Measurements from ENCODE around the gene PACSIN1.

The PACSIN1 gene

DNA sequence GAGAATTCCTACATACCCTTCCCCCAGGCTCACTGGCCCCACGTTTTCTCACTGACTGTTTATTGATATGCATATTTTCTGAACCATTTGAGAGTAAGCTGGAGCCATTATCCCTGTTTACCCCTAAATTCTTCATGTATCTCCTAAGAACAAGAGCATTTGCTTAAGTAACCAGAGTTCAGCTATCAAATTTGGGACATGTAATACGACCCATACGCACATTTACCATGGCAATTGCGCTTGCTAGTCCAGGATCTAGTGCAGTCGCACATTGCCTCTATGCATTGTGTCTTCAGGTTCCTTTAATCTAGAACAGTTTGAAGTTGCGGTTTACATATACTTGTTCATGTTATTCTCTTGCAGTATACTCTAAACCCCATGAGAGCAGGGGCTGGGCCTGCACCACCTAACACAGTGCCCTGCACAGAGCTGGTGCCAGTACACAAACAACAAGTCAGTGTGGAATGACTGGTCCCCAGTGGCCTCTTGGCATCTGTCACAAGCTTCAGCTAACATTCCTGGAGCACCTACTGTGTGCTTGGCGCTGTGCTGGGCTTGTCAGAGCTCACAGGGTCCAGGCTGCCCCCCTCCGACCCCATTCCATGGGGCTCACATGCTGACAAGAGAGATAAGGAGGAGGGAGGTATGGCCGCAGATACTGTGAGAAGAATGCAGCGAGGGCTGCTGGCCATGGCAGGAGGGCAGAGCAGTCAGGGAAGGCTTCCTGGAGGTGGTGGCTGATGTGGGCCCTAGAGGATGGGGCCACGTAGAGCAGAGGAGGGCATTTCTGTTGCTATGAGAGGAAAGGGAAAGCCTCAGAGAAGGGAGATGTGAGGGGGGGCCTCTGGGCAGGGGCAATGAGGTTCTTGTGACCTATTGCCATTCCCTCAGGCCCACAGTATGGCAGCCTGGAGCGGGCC is 62.1 kb downstream of the PACSIN1 start:
- DNase-seq (ENCODE audit: low read depth) = no peak

DNA sequence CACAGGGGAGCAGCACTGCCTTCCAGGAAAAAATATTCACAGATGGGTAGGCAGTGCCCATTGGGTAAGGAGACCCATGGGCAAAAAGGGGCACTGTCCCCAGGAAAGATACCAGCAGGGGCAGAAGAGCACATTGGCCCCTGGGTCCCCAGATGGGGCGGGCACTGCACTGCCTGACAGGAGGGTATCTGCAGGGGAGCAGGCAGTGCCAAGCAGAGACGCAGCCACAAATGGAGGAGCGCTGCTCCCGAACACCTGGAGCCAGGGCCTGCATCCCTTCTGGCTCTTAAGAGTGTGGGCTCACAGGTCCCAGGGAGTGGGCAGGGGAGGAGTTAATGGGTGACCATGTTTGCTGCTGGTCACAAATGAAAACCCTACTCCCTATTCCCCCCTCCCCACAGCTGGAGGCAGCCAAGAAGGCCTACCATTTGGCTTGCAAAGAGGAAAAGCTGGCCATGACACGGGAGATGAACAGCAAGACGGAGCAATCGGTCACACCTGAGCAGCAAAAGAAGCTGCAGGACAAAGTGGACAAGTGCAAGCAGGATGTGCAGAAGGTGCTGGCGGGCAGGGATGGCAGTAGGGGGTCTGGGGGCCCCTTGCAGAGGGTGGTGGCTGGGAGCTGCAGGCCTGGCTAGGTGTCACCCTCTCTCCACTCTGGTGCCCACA is 63.3 kb downstream of the PACSIN1 start:
- DNase-seq (ENCODE audit: low read depth) = no peak

- DNase-seq (ENCODE audit: low read depth) = no peak
Measured at GRCh38 chr6:34529665-34530327, 63.9 kb downstream of the PACSIN1 start.

- DNase-seq (ENCODE audit: low read depth) = no peak
Measured at GRCh38 chr6:34530753-34531365, 65.0 kb downstream of the PACSIN1 start.

GRCh38 chr6:34531580-34532201 is 65.8 kb downstream of the PACSIN1 start:
- no peak for DNase-seq (ENCODE audit: low read depth)

- no peak for DNase-seq (ENCODE audit: low read depth)
Measured at GRCh38 chr6:34532230-34532629, 66.4 kb downstream of the PACSIN1 start.

DNA sequence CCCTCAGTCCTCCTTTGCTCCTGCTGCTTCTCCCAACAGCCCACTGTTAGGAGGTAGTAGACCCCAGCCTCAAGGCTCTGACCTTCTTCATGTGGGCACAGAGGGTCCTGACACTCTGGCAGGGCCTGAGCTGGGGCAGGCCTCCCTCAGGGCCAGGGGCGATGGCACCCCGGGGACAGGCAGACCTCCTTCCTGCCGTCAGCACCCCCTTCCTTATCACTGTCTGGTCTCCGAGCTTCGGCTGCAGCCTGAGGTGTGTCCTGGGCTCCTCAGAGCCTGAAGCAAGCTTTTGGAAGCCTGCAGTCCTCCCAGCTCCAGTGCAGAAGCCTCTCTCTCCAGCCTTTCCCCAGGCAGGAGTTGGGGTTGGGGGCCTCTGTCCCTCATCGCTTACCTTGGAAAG is 68.3 kb downstream of the PACSIN1 start:
- DNase-seq (ENCODE audit: low read depth) = no peak

DNA sequence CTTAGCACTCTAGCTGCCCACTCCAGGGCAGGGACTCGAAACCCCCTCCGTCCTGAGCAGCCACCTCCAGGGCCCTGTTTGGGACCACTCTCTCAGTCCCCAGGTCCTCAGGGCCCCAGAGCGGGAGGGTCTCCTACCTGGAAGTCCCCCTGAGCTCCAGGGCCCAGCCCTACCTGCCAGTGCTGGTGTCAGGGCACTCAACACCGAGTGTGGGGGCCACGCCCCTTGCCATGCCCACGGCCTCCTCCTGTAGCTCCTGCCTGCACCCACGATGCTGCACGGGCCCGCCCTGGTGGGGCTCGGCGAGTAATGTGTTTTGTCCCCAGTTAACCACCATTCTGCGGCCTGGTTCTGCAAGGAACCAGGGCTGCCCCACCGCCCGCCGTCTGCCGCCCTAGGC is 68.8 kb downstream of the PACSIN1 start:
- DNase-seq (ENCODE audit: low read depth) = no peak

DNA sequence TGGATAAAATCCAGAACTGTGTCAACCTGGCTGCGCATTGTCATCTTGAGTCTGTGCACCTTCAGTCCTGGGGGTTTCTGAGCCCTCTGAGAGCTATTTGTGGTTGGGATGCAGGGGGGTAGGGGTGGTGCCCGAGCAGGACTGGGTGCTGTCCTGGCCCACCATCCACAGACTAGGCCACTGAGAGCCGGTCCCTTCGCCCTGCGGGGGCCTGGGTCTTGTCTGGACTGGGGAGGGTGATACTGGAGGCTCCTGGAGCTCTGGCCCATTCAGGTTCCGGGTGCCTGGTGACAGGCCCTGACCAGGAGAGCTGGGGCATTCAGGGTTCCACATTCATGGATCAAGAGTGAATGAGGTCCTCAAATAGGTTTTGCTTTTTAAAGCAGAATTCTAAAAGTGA is 69.3 kb downstream of the PACSIN1 start:
- DNase-seq (ENCODE audit: low read depth) = no peak

DNA sequence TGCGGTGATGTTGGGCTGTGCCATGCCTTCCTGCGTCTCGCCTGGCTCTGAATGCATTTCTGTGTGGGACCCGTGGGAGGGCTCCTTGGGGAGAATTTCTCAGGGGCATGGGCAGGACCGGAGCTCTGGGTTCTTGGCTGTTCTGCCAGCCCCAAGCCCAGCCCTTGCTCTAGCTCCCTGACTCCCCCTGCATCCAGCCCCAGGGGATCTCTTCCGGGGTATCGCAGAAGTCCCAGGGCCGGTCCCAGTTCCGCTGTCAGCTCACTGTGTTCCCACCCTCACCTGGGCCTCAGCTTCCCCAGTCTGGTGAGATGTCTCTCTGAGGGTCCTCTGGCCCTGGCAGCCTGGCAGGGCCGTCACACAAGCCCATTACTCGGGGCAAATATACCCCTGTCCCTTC is 69.8 kb downstream of the PACSIN1 start:
- DNase-seq (ENCODE audit: low read depth) = no peak

DNA sequence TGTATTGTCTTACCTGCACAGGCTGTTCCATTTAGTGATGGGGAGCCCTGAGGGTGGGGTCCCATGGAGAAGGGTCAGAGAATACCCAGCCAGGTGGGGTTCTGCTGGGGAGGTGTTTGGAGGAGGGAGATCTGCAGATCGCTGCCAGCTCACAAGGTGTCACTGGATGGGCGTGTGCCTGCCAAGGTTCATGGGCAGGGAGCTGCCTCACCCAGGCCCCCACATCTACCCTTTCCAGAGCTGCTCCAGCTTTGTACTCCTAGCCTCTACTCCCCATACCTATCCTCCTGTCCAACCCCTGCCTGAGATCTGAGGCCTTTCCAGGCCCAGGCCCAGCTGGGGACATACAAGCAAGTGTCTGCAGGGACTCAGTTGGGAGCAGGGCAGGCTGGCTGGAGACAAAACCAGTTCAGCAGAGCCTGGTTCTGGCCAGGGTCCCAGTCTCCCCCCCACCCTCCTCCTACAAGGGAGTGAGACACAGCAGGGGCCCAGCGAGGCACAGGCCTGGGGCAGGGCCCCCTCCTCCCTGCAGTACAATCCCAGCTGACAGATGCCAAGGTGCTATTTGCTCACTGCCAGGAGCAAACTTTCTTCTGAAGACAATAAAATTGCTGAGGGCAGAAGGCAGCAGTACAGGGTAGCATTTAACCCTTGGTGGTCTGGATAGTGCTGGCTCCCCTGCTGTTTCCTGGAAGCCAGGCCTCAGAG is 70.5 kb downstream of the PACSIN1 start:
- DNase-seq (ENCODE audit: low read depth) = no peak

DNA sequence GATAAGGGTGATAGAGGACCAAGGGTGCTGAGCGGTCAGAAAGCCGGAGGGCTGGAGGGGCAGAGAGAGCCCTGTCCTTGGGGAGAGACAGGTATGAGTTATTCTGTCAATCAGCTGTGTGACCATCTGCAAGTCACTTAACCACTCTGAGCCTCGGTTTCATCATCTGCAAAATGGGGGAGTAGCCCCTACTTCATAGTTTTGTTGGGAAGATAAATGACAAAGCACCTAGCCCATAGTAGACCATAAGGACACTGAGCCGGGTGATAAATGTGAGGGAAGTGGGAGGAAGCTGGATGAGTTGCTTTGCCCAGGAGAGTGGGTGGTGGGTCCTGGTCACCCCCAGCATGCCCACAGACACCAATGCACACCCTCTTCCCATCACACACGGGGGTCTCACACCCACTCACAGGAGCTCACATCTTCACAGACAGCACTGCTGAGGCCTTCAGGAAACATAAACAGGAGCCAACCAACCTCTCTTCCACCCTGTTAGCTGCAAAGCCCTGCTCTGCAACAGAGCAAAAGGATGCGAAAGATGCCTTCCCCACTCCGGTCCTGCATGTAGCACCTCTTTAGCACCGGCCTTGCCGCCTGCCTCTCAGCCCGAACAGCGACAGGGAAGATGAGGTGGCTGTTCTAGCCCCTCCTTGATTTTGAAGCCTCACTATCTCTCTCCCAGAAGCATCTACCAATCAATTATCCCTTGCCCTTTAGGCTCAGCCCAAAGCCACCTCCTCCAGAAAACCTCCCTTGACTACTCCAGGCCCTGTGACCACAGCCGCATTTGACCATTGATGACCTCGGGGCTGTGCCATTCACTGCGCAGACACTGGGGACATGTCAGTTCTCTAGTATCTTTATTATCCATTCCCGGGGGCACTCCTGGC is 71.3 kb downstream of the PACSIN1 start:
- no peak for DNase-seq (ENCODE audit: low read depth)

- DNase-seq (ENCODE audit: low read depth) = no peak
Measured at GRCh38 chr6:34537922-34538550, 72.2 kb downstream of the PACSIN1 start.

DNA sequence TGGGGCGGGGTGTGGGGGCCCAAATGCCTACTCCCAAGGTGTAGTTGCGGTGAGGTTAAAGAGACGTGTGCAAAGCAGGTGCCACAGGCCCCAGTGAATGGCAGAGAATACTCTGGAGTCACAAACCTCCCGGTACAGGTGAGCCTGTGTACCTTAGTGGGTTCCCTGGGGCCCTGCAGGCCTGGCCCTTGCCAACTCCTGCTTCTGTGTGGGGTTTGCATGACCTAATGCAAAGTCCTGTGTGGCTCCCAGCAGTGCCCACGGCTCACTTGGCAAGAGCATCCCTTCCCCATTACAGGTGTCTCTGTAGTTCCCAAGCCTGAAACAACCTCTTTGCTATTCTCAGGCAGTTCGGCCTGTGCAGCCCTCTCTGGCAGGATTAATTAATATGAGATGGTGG is 72.7 kb downstream of the PACSIN1 start:
- DNase-seq (ENCODE audit: low read depth) = no peak

DNA sequence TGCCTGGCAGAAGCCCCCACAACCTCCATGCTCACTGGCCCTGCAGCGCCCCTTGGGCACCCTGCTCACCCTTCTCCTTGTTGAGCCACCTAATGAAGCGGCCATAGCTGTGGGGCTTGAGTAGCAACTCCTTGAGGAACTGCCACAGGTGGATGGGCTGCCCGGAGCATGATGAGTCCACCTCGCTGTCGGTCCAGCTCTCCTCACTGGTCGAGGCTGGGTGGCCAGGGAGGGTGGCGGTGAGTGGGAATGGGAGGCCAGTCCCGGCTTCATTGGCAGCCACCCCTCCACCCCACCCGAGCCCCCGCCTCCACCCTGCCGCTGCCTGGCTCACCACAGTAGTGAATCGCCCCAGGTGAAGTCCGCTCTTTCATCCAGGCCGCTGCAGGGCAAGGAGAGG is 73.3 kb downstream of the PACSIN1 start:
- DNase-seq (ENCODE audit: low read depth) = no peak

GRCh38 chr6:34540222-34540621 is 74.3 kb downstream of the PACSIN1 start:
- DNase-seq (ENCODE audit: low read depth) = no peak

- DNase-seq (ENCODE audit: low read depth) = no peak
Measured at GRCh38 chr6:34540841-34541240, 75.0 kb downstream of the PACSIN1 start.

DNA sequence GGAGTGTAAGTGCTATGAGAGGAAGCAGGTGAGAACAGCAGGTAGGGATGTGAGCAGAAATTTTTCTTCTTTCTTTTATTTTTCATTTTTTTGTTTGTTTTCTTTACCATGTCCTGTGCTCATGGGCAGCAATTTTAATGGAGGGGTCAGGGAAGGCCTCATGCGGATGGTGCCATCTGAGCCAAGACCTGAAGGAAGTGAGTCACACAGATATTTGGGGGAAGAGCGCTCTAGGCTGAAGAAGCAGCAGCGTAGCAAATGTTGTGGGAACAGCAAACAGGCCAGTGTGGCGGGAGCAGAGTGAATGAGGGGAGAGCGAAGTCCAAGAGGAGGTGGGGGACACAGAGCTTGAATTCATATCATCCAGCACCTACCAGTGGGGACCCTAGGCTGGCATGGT is 77.5 kb downstream of the PACSIN1 start:
- no peak for DNase-seq (ENCODE audit: low read depth)

DNA sequence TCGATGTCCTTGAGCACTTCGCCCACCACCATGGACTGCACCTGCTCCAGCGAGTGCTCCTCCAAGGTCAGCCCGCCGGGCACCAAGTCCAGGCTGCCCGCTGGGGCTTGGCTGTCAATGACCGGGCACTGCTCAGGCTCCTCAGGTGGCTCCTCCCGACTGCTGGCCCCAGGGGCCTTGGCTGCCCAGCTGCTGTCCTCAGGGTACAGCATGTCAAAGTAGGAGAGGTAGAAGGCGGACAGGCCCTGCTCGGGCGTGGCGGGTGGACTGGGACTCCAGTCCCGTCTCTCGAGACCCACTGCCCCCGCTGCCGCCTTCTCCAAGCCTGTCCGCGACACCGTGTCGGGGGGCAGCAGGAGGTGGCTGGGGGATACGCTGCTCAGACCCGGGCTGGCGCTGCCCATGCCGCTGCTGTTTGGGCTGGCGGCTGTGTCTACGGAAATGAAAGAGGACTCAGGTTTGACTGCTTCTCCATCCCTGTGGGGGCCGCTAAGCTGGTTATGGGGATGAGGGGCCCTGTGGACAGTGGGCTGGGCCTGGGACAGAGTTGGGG is 78.3 kb downstream of the PACSIN1 start:
- DNase-seq (ENCODE audit: low read depth) = no peak

Data from T follicular helper cell (primary cell).